HepG2 (cell line): ENCODE measurements around the gene SCYGR5. TPM values are rescaled to one million over a fixed set of nuclear protein-coding genes. Genes with fewer than 3 reads are reported as not detected.

Experiments
- AKAP8 ChIP-seq: sonication (generic); formaldehyde crosslinking; IDR thresholded peaks from 2 replicates; pipeline ENCODE4 v1.5.1; 2020; ENCODE audit warnings: mild to moderate bottlenecking, missing genetic modification reagents
- FOXC1 ChIP-seq: sonication (generic); formaldehyde crosslinking; IDR thresholded peaks from 2 replicates; pipeline ENCODE4 v1.8.0; 2022; ENCODE audit warnings: mild to moderate bottlenecking, missing genetic modification reagents, borderline replicate concordance
- HOMEZ ChIP-seq: IDR thresholded peaks from 2 replicates; pipeline ENCODE4 v1.6.1; 2016; ENCODE audit warnings: low read depth
- IKZF1 ChIP-seq: fragments of 450-650 bp; IDR thresholded peaks from 2 replicates; pipeline ENCODE4 v1.7.1; 2016
- KAT8 ChIP-seq: IDR thresholded peaks from 2 replicates; pipeline ENCODE4 v1.6.1; 2016; ENCODE audit warnings: missing genetic modification reagents, missing compliant biosample characterization
- MBNL3 ChIP-seq: fragments of 250-450 bp; sonication (Bioruptor Pico); conservative IDR thresholded peaks from 2 replicates; pipeline ENCODE4 v1.8.0; 2022; ENCODE audit warnings: mild to moderate bottlenecking, inconsistent platforms
- TEAD3 ChIP-seq: optimal IDR thresholded peaks from 2 replicates; pipeline ENCODE3; 2016; ENCODE audit warnings: borderline replicate concordance
- TGIF2 ChIP-seq: IDR thresholded peaks from 2 replicates; pipeline ENCODE4 v1.6.1; 2016; ENCODE audit warnings: control low read depth, missing compliant biosample characterization
- ZBTB26 ChIP-seq: IDR thresholded peaks from 2 replicates; pipeline ENCODE4 v1.6.1; 2016; ENCODE audit warnings: missing compliant biosample characterization, missing genetic modification reagents, borderline replicate concordance
- ZBTB39 ChIP-seq: sonication (generic); formaldehyde crosslinking; IDR thresholded peaks from 2 replicates; pipeline ENCODE4 v1.5.0; 2020; ENCODE audit warnings: missing genetic modification reagents
- ZMAT3 ChIP-seq: sonication (generic); formaldehyde crosslinking; conservative IDR thresholded peaks from 2 replicates; pipeline ENCODE4 v1.7.0; 2021; ENCODE audit warnings: missing genetic modification reagents
- ZMYM4 ChIP-seq: sonication (generic); formaldehyde crosslinking; IDR thresholded peaks from 2 replicates; pipeline ENCODE4 v1.8.1; 2023; ENCODE audit warnings: mild to moderate bottlenecking, missing genetic modification reagents
- ZNF18 ChIP-seq: sonication (generic); formaldehyde crosslinking; IDR thresholded peaks from 2 replicates; pipeline ENCODE4 v1.8.0; 2022; ENCODE audit warnings: mild to moderate bottlenecking, missing genetic modification reagents; ENCODE audit not compliant: insufficient replicate concordance
- ZNF574 ChIP-seq: sonication (generic); formaldehyde crosslinking; IDR thresholded peaks from 2 replicates; pipeline ENCODE4 v1.4.0; 2020; ENCODE audit warnings: missing genetic modification reagents
- ZNF713 ChIP-seq: sonication (generic); formaldehyde crosslinking; IDR thresholded peaks from 2 replicates; pipeline ENCODE4 v1.4.0; 2020; ENCODE audit warnings: mild to moderate bottlenecking, missing genetic modification reagents
- polyA plus RNA-seq, 8 experiments: library from polyadenylated mRNA; depleted of rRNA in 3 of 8; stranded (reverse) in 7 of 8; unstranded in 1 of 8; fragments of >200 nt; fragmentation: Illumina TruSeq in 4 of 8; extraction: Trizol in 4 of 8; gene quantifications; 2 replicates each; pipeline versions ENCODE4 v1.2.1 to v1.2.3, GENCODE V29; 2011 to 2016; ENCODE audit warnings: low read depth in 4 of 8, missing spikeins in 1 of 8, mixed read lengths in 1 of 8; ENCODE audit not compliant: insufficient read depth in 1 of 8
- total RNA-seq, 5 experiments: library from RNA; depleted of rRNA; stranded (reverse); fragments of >200 nt; fragmentation: Illumina TruSeq; extraction: Trizol; gene quantifications; 2 replicates each; pipeline ENCODE4 v1.2.3, GENCODE V29; 2016; ENCODE audit warnings: low read depth in 1 of 5

The SCYGR5 gene
- total and polyA plus RNA-seq, 2 of the 13 experiments (the other 11 are each of a cell fraction or from before 2014, with no cell fraction given) = not detected

GRCh38 chr2:227643990-227644551 lies 22.5 kb upstream of the SCYGR5 start (continued):
- TF ChIP-seq ZMYM4 (CRISPR knock-in tag) = peak; percentile 73
- TF ChIP-seq HOMEZ (CRISPR knock-in tag) = peak; percentile 67; the same call in 1 of the 2 replicates
- peak; percentile 52; the same call in 1 of the 2 replicates for TF ChIP-seq KAT8
- no peak for TF ChIP-seq ZNF18
- TF ChIP-seq ZBTB39 (CRISPR knock-in tag) = peak; percentile 97
- no peak for TF ChIP-seq ZNF713
- TF ChIP-seq FOXC1 (CRISPR knock-in tag) = peak; percentile 23; the same call in 1 of the 2 replicates
- no peak for TF ChIP-seq ZBTB26 (CRISPR knock-in tag)
- peak; percentile 70; the same call in 1 of the 2 replicates for TF ChIP-seq TGIF2 (CRISPR knock-in tag)
- TF ChIP-seq ZNF574 (CRISPR knock-in tag) = 0 out of 2 replicates have a peak, but pooled peaks have one; percentile 31
- TF ChIP-seq MBNL3 (CRISPR knock-in tag) = no peak
- TF ChIP-seq TEAD3 (CRISPR knock-in tag) = peak; percentile 96
- TF ChIP-seq IKZF1 = no peak
- no peak for TF ChIP-seq ZMAT3 (CRISPR knock-in tag)
- 0 out of 2 replicates have a peak, but pooled peaks have one; percentile 46 for TF ChIP-seq AKAP8
